ENCODE results near the gene DCAF5. TPM values are rescaled to one million over a fixed set of nuclear protein-coding genes. Genes with fewer than 3 reads are reported as not detected.

The DCAF5 gene
- polyA plus RNA-seq, 3 donors: 22.2 to 55.1 (median 30.6) TPM

- Histone ChIP-seq H3K9ac (ENCODE audit: insufficient read depth, low read length, poor library complexity, severe bottlenecking) (no peak overlapping the region), H3K9me3 (replicated peaks in 1 of 2; ENCODE audit: control insufficient read depth in 1 of 2, insufficient read depth in 1 of 2, low read length in 2 of 2) (no peaks in the 10 kb centered on the region), H4K20me1 (ENCODE audit: insufficient read depth, low read length) (no peaks in the 10 kb centered on the region), H3K4me1 (ENCODE audit: control insufficient read depth in 1 of 2, insufficient read depth in 2 of 2, low read length in 2 of 2) (peaks cover 46 to 48% of the 10 kb centered on the region in 2 donors), H2AFZ (ENCODE audit: insufficient read depth, low read depth, low read length, poor library complexity, severe bottlenecking) (no peak overlapping the region), H3K4me3 (replicated peaks in 1 of 3; ENCODE audit: low read depth in 2 of 3, low read length in 3 of 3) (no peak overlapping the region), H3K79me2 (ENCODE audit: insufficient read depth, low read length) (no peaks in the 10 kb centered on the region), H3K27ac (ENCODE audit: low read depth in 1 of 2, low read length in 2 of 2) (no peak overlapping the region), H3K36me3 (replicated peaks in 1 of 2; ENCODE audit: control insufficient read depth in 1 of 2, insufficient read depth in 2 of 2, low read length in 2 of 2) (peaks cover 37 to 59% of the 10 kb centered on the region in 2 donors), H3K27me3 (ENCODE audit: control insufficient read depth in 2 of 2, insufficient read depth in 2 of 2, low read length in 2 of 2) (no peaks in the 10 kb centered on the region), H3K4me2 (replicated peaks; ENCODE audit: extremely low read depth, low read length, poor library complexity, severe bottlenecking) (no peak overlapping the region)
- DNase-seq: no peak
- no peak overlapping the region for H3K4me3 Mint-ChIP-seq
- H3K36me3 Mint-ChIP-seq: peaks cover 54 to 68% of the 10 kb centered on the region in 2 donors
- intact Hi-C loops (cut with micrococcal nuclease): no loop called here
- WGBS (ENCODE audit: insufficient coverage): 71% methylated on average over 3 of the region's 3 CpGs
- no peak for TF ChIP-seq CTCF (IDR thresholded peaks at IDR 0.05)
- H3K9me3 Mint-ChIP-seq: peaks cover 0 to 1% (median 0%) of the 10 kb centered on the region in 7 donors
- H3K27me3 Mint-ChIP-seq (ENCODE audit: low read depth in 3 of 3): peaks cover 0 to 5% (median 0%) of the 10 kb centered on the region in 3 donors
- H3K4me1 Mint-ChIP-seq: peaks cover 45% of the 10 kb centered on the region
- H3K27ac Mint-ChIP-seq: peak overlapping the region in 1 of 7 donors; percentile 33
Observed at GRCh38 chr14:69055999-69056788, 96.7 kb downstream of the DCAF5 start.

GRCh38 chr14:69055125-69055524, 97.8 kb downstream of the DCAF5 start:
- Histone ChIP-seq H3K9ac (ENCODE audit: insufficient read depth, low read length, poor library complexity, severe bottlenecking) (no peak overlapping the region), H3K4me3 (replicated peaks in 1 of 3; ENCODE audit: low read depth in 2 of 3, low read length in 3 of 3) (no peak overlapping the region), H3K4me2 (replicated peaks; ENCODE audit: extremely low read depth, low read length, poor library complexity, severe bottlenecking) (no peak overlapping the region), H3K79me2 (ENCODE audit: insufficient read depth, low read length) (no peaks in the 10 kb centered on the region), H3K9me3 (replicated peaks in 1 of 2; ENCODE audit: control insufficient read depth in 1 of 2, insufficient read depth in 1 of 2, low read length in 2 of 2) (no peaks in the 10 kb centered on the region), H3K27ac (ENCODE audit: low read depth in 1 of 2, low read length in 2 of 2) (no peak overlapping the region), H3K36me3 (replicated peaks in 1 of 2; ENCODE audit: control insufficient read depth in 1 of 2, insufficient read depth in 2 of 2, low read length in 2 of 2) (peaks cover 36 to 57% of the 10 kb centered on the region in 2 donors), H2AFZ (ENCODE audit: insufficient read depth, low read depth, low read length, poor library complexity, severe bottlenecking) (no peak overlapping the region), H4K20me1 (ENCODE audit: insufficient read depth, low read length) (no peaks in the 10 kb centered on the region), H3K27me3 (ENCODE audit: control insufficient read depth in 2 of 2, insufficient read depth in 2 of 2, low read length in 2 of 2) (no peaks in the 10 kb centered on the region), H3K4me1 (ENCODE audit: control insufficient read depth in 1 of 2, insufficient read depth in 2 of 2, low read length in 2 of 2) (peaks cover 46 to 49% of the 10 kb centered on the region in 2 donors)
- Mint-ChIP-seq H3K9me3 (peaks cover 0 to 1% (median 0%) of the 10 kb centered on the region in 7 donors), H3K27me3 (ENCODE audit: low read depth in 3 of 3) (peaks cover 0 to 5% (median 0%) of the 10 kb centered on the region in 3 donors), H3K36me3 (peaks cover 53 to 65% of the 10 kb centered on the region in 2 donors), H3K4me3 (no peak overlapping the region), H3K27ac (peak overlapping the region in 3 of 7 donors; percentile 20 to 65 (median 55)), H3K4me1 (peaks cover 49% of the 10 kb centered on the region)
- WGBS (ENCODE audit: insufficient coverage): 95% methylated on average over 15 of the region's 21 CpGs
- intact Hi-C loops (cut with micrococcal nuclease): no loop called here
- no peak for DNase-seq
- no peak for TF ChIP-seq CTCF (IDR thresholded peaks at IDR 0.05)

All from CD14-positive monocyte (primary cell).